IMR-90 (cell line): ENCODE measurements around the gene ATP8B3. TPM values are rescaled to one million over a fixed set of nuclear protein-coding genes. Genes with fewer than 3 reads are reported as not detected.

Experiments
- MAFK ChIP-seq: IDR thresholded peaks from 2 replicates; pipeline ENCODE4 v1.6.1; 2012; ENCODE audit warnings: low read depth, low read length, improper control_type of control experiment
- MXI1 ChIP-seq: IDR thresholded peaks from 2 replicates; pipeline ENCODE4 v1.6.1; 2012; ENCODE audit warnings: low read depth, mild to moderate bottlenecking, low read length, moderate library complexity, borderline replicate concordance
- RCOR1 ChIP-seq: IDR thresholded peaks from 2 replicates; pipeline ENCODE4 v1.6.1; 2012; ENCODE audit warnings: mild to moderate bottlenecking, low read length, improper control_type of control experiment; ENCODE audit not compliant: insufficient replicate concordance
- polyA plus RNA-seq, 3 experiments: library from polyadenylated mRNA; depleted of rRNA; stranded (reverse); fragments of >200 nt; gene quantifications; 2 replicates each; pipeline ENCODE4 v1.2.3, GENCODE V29; 2012; ENCODE audit warnings: low replicate concordance in 1 of 3
- total RNA-seq: library from RNA; depleted of rRNA; stranded (reverse); fragments of >200 nt; gene quantifications from 2 replicates; pipeline ENCODE4 v1.2.3, GENCODE V29; 2012
- TF ChIP-seq, protein P1 (sequence below): fragments of 150-350 bp; IDR thresholded peaks from 2 replicates; pipeline ENCODE4 v1.6.1; 2016; ENCODE audit warnings: low read depth, mild to moderate bottlenecking, low read length, moderate library complexity, borderline replicate concordance
- TF ChIP-seq, protein P2 (sequence below): fragments of 150-350 bp; IDR thresholded peaks from 2 replicates; pipeline ENCODE4 v1.6.1; 2017; ENCODE audit warnings: mild to moderate bottlenecking, antibody characterized with exemption, low read length, low read depth

Gene ATP8B3
- total and polyA plus RNA-seq, 2 of the 4 experiments (the other 2 are of a cell fraction): 1.6 to 8.1 TPM

DNA sequence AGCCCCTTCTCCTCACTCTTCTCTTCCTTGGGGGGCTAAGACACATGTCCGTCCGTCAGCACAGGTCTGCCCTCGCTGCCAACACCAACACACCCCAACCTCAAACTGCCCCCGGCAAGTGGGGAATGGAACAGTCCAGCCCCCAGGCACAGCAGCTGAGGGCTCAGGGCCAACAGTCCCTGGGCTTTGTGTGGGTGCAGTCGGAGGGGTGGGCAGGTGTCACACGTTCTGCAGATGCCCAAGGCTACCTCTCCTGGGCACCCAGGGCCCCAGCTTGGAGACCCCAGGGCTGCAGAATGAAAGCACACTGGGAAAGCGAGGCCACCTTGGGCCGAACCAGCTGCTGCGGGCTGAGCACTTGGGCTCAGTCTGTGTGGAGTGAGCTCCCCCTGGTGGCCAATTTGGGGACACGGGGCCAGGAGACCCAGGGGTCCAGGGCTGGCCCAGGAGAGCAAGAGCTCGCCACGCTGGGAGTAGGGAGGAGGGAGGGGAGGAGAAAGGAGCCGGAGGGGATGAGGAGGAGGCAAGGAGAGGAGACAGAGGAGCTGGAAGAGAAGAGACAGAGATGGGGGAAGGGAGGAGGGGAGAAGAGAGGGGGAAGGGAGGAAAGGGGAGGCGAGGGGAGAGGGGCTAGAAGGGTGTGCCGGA, 14.0 kb upstream of the ATP8B3 start (continued):
- TF ChIP-seq, protein P1, sequence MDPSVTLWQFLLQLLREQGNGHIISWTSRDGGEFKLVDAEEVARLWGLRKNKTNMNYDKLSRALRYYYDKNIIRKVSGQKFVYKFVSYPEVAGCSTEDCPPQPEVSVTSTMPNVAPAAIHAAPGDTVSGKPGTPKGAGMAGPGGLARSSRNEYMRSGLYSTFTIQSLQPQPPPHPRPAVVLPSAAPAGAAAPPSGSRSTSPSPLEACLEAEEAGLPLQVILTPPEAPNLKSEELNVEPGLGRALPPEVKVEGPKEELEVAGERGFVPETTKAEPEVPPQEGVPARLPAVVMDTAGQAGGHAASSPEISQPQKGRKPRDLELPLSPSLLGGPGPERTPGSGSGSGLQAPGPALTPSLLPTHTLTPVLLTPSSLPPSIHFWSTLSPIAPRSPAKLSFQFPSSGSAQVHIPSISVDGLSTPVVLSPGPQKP: no peak
- TF ChIP-seq MXI1 (no peak), RCOR1 (no peak), MAFK (no peak)
- TF ChIP-seq, protein P2, sequence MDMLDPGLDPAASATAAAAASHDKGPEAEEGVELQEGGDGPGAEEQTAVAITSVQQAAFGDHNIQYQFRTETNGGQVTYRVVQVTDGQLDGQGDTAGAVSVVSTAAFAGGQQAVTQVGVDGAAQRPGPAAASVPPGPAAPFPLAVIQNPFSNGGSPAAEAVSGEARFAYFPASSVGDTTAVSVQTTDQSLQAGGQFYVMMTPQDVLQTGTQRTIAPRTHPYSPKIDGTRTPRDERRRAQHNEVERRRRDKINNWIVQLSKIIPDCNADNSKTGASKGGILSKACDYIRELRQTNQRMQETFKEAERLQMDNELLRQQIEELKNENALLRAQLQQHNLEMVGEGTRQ: no peak
